IMR-90 (cell line): ENCODE data around the gene SLC26A4. TPM values are rescaled to one million over a fixed set of nuclear protein-coding genes. Genes with fewer than 3 reads are reported as not detected.

Source experiments
- ATAC-seq: fragments of 200-7000 bp; cut with Tn5 transposase; 2 replicates; pipeline ENCODE4 v1.9.1; 2020; ENCODE audit warnings: low read depth, mild to moderate bottlenecking, moderate library complexity
- BruUV-seq: library from RNA; stranded (reverse); fragments of 400-500 nt; replicated peaks from 2 replicates; lab custom pipeline; 2021; lab: Mats Ljungman, UMichigan
- CTCF ChIA-PET: fragments of 300-600 bp; formaldehyde crosslinking; extraction: SDS; loops from one replicate; lab custom pipeline; 2021; ENCODE audit warnings: antibody characterized with exemption; lab: Yijun Ruan, JAX
- POLR2A ChIA-PET: fragments of 300-600 bp; sonication (Branson Sonifier 250); formaldehyde crosslinking; loops from one replicate; lab custom pipeline; 2022; ENCODE audit warnings: antibody characterized with exemption; ENCODE audit not compliant: unreplicated experiment; lab: Charles Lee
- DNase-seq: peaks from one replicate; pipeline ENCODE4 v3.0.0; 2013
- H2AFZ ChIP-seq: replicated peaks from 2 replicates; pipeline ENCODE3; 2013; ENCODE audit warnings: low read length, mild to moderate bottlenecking; ENCODE audit not compliant: poor library complexity
- H2AK5ac ChIP-seq: 2 replicates; pipeline ENCODE4 v1.6.1; 2013; ENCODE audit warnings: low read depth, low read length, inconsistent platforms
- H2AK9ac ChIP-seq: replicated peaks from 2 replicates; pipeline ENCODE3; 2013; ENCODE audit warnings: mild to moderate bottlenecking, low read depth, low read length, moderate library complexity; ENCODE audit not compliant: poor library complexity
- H2BK120ac ChIP-seq: 2 replicates; pipeline ENCODE4 v1.6.1; 2013; ENCODE audit warnings: low read depth, low read length, inconsistent platforms
- H2BK15ac ChIP-seq: 3 replicates; pipeline ENCODE4 v1.6.1; 2013; ENCODE audit warnings: low read depth, low read length, inconsistent platforms
- H2BK20ac ChIP-seq: 2 replicates; pipeline ENCODE4 v1.6.1; 2013; ENCODE audit warnings: low read depth, mild to moderate bottlenecking, inconsistent platforms, low read length, moderate library complexity
- H2BK5ac ChIP-seq: 2 replicates; pipeline ENCODE4 v1.6.1; 2013; ENCODE audit warnings: mild to moderate bottlenecking, low read depth, low read length, inconsistent platforms; ENCODE audit not compliant: poor library complexity, severe bottlenecking
- H3K14ac ChIP-seq: replicated peaks from 2 replicates; pipeline ENCODE4 v1.6.1; 2013; ENCODE audit warnings: low read depth, low read length, inconsistent platforms
- H3K18ac ChIP-seq: 2 replicates; pipeline ENCODE4 v1.6.1; 2013; ENCODE audit warnings: low read depth, low read length, control low read depth
- H3K23ac ChIP-seq: 2 replicates; pipeline ENCODE4 v1.6.1; 2013; ENCODE audit warnings: low read depth, low read length, inconsistent platforms
- H3K27ac ChIP-seq: 2 replicates; pipeline ENCODE4 v1.5.1; 2013; ENCODE audit warnings: mild to moderate bottlenecking, control low read depth, low read length; ENCODE audit not compliant: insufficient read depth
- H3K27me3 ChIP-seq: 2 replicates; pipeline ENCODE4 v1.6.1; 2013; ENCODE audit warnings: low read length; ENCODE audit not compliant: control insufficient read depth, insufficient read depth
- H3K36me3 ChIP-seq: 2 replicates; pipeline ENCODE4 v1.6.1; 2013; ENCODE audit warnings: low read length, mixed read lengths; ENCODE audit not compliant: control insufficient read depth, insufficient read depth
- H3K4ac ChIP-seq: 2 replicates; pipeline ENCODE4 v1.6.1; 2013; ENCODE audit warnings: low read depth, low read length, inconsistent platforms
- H3K4me1 ChIP-seq: 2 replicates; pipeline ENCODE4 v1.6.1; 2013; ENCODE audit warnings: low read length, mixed read lengths; ENCODE audit not compliant: control insufficient read depth, insufficient read depth
- H3K4me2 ChIP-seq: 2 replicates; pipeline ENCODE4 v1.6.1; 2013; ENCODE audit warnings: low read depth, mild to moderate bottlenecking, control low read depth, low read length, moderate library complexity
- H3K4me3 ChIP-seq: 2 replicates; pipeline ENCODE4 v1.5.1; 2013; ENCODE audit warnings: low read depth, mild to moderate bottlenecking, control low read depth, low read length, moderate library complexity; ENCODE audit not compliant: insufficient read depth
- H3K56ac ChIP-seq: 2 replicates; pipeline ENCODE4 v1.6.1; 2013; ENCODE audit warnings: low read length, inconsistent platforms; ENCODE audit not compliant: insufficient read depth; ENCODE audit errors: extremely low read depth
- H3K79me1 ChIP-seq, 2 experiments: 2 replicates each; pipeline ENCODE4 v1.6.1; 2013; ENCODE audit warnings: low read length in 2 of 2, inconsistent platforms in 1 of 2, low read depth in 1 of 2
- H3K9ac ChIP-seq: 2 replicates; pipeline ENCODE4 v1.6.1; 2013; ENCODE audit warnings: low read depth, low read length, control low read depth
- H3K9me1 ChIP-seq: 2 replicates; pipeline ENCODE4 v1.6.1; 2013; ENCODE audit warnings: low read length, inconsistent platforms; ENCODE audit not compliant: insufficient read depth
- H3K9me3 ChIP-seq: 2 replicates; pipeline ENCODE4 v1.6.1; 2013; ENCODE audit warnings: low read length; ENCODE audit not compliant: control insufficient read depth, insufficient read depth
- H4K20me1 ChIP-seq: 2 replicates; pipeline ENCODE4 v1.6.1; 2013; ENCODE audit warnings: low read length, inconsistent platforms; ENCODE audit not compliant: insufficient read depth
- H4K5ac ChIP-seq: 2 replicates; pipeline ENCODE4 v1.6.1; 2013; ENCODE audit warnings: mild to moderate bottlenecking, low read depth, low read length, control low read depth
- H4K8ac ChIP-seq, 2 experiments: 2 replicates each; pipeline ENCODE4 v1.6.1; 2013; ENCODE audit warnings: low read depth in 2 of 2, low read length in 2 of 2, control low read depth in 1 of 2, inconsistent platforms in 1 of 2
- H4K91ac ChIP-seq: 2 replicates; pipeline ENCODE4 v1.6.1; 2013; ENCODE audit warnings: low read depth, low read length, inconsistent platforms; ENCODE audit not compliant: insufficient read depth
- BHLHE40 ChIP-seq: fragments of 150-350 bp; IDR thresholded peaks from 2 replicates; pipeline ENCODE4 v1.6.1; 2016; ENCODE audit warnings: mild to moderate bottlenecking, low read depth, low read length
- CEBPB ChIP-seq: IDR thresholded peaks from 2 replicates; pipeline ENCODE4 v1.6.1; 2012; ENCODE audit warnings: low read depth, low read length, improper control_type of control experiment
- CHD1 ChIP-seq: IDR thresholded peaks from 2 replicates; pipeline ENCODE4 v1.6.1; 2012; ENCODE audit warnings: low read depth, low read length, improper control_type of control experiment
- ELK1 ChIP-seq: fragments of 150-350 bp; IDR thresholded peaks from 2 replicates; pipeline ENCODE4 v1.6.1; 2016; ENCODE audit warnings: low read depth, mild to moderate bottlenecking, low read length, moderate library complexity, borderline replicate concordance
- FOS ChIP-seq: fragments of 150-350 bp; IDR thresholded peaks from 2 replicates; pipeline ENCODE4 v1.6.1; 2016; ENCODE audit warnings: low read depth, low read length
- MAFK ChIP-seq: IDR thresholded peaks from 2 replicates; pipeline ENCODE4 v1.6.1; 2012; ENCODE audit warnings: low read depth, low read length, improper control_type of control experiment
- MAZ ChIP-seq: IDR thresholded peaks from 2 replicates; pipeline ENCODE4 v1.6.1; 2012; ENCODE audit warnings: low read depth, mild to moderate bottlenecking, low read length, improper control_type of control experiment, moderate library complexity, borderline replicate concordance
- MXI1 ChIP-seq: IDR thresholded peaks from 2 replicates; pipeline ENCODE4 v1.6.1; 2012; ENCODE audit warnings: low read depth, mild to moderate bottlenecking, low read length, moderate library complexity, borderline replicate concordance
- NFE2L2 ChIP-seq: fragments of 150-350 bp; IDR thresholded peaks from 2 replicates; pipeline ENCODE4 v1.6.1; 2016; ENCODE audit warnings: low read depth, mild to moderate bottlenecking, low read length
- POLR2A ChIP-seq: IDR thresholded peaks from 2 replicates; pipeline ENCODE4 v1.6.1; 2012; ENCODE audit warnings: mild to moderate bottlenecking, low read depth, low read length
- RAD21 ChIP-seq: IDR thresholded peaks from 2 replicates; pipeline ENCODE4 v1.6.1; 2012; ENCODE audit warnings: low read length, improper control_type of control experiment
- RCOR1 ChIP-seq: IDR thresholded peaks from 2 replicates; pipeline ENCODE4 v1.6.1; 2012; ENCODE audit warnings: mild to moderate bottlenecking, low read length, improper control_type of control experiment; ENCODE audit not compliant: insufficient replicate concordance
- RFX5 ChIP-seq: IDR thresholded peaks from 2 replicates; pipeline ENCODE4 v1.8.0; 2012; ENCODE audit warnings: low read depth, mild to moderate bottlenecking, low read length, moderate library complexity
- SMC3 ChIP-seq: fragments of 150-350 bp; IDR thresholded peaks from 2 replicates; pipeline ENCODE4 v1.6.1; 2016; ENCODE audit warnings: low read depth, mild to moderate bottlenecking, antibody characterized with exemption, low read length, moderate library complexity
- USF2 ChIP-seq: fragments of 150-350 bp; IDR thresholded peaks from 2 replicates; pipeline ENCODE4 v1.6.1; 2017; ENCODE audit warnings: mild to moderate bottlenecking, antibody characterized with exemption, low read length, low read depth
- WGBS, 2 experiments: methylation state at CpG; one replicate each; pipeline versions ENCODE4 v1.1.5 to v1.1.7; 2013; ENCODE audit warnings: missing lambda C conversion rate in 2 of 2; ENCODE audit not compliant: insufficient read length in 1 of 2; ENCODE audit errors: extremely low coverage in 2 of 2; 5-methylcytosine and 5-hydroxymethylcytosine counted together
- dilution Hi-C: fragments of 300-500 bp; cut with HindIII; formaldehyde crosslinking; loops from one replicate; pipeline ENCODE4 v1.14.3; 2018; ENCODE audit warnings: low sequenced_read_pairs; ENCODE audit not compliant: unreplicated experiment
- in situ Hi-C: fragments of 300-500 bp; cut with MboI; formaldehyde crosslinking; loops from 3 replicates; pipeline ENCODE4 v1.14.3; 2019; ENCODE audit warnings: low sequenced_read_pairs, inconsistent platforms, mixed read lengths
- intact Hi-C: fragments of 100-400 bp; cut with micrococcal nuclease; formaldehyde crosslinking; loops from 2 replicates; pipeline ENCODE4 v1.10.0; 2022
- polyA plus RNA-seq, 3 experiments: library from polyadenylated mRNA; depleted of rRNA; stranded (reverse); fragments of >200 nt; gene quantifications; 2 replicates each; pipeline ENCODE4 v1.2.3, GENCODE V29; 2012; ENCODE audit warnings: low replicate concordance in 1 of 3
- total RNA-seq: library from RNA; depleted of rRNA; stranded (reverse); fragments of >200 nt; gene quantifications from 2 replicates; pipeline ENCODE4 v1.2.3, GENCODE V29; 2012
- TF ChIP-seq, protein P1 (sequence below): conservative IDR thresholded peaks from 2 replicates; pipeline ENCODE4 v1.5.1; 2012; ENCODE audit warnings: mild to moderate bottlenecking, low read depth, low read length, improper control_type of control experiment

SLC26A4 gene
- total and polyA plus RNA-seq, 2 of the 4 experiments (the other 2 are of a cell fraction), result 0.09 to 1.1 TPM

GRCh38 chr7:107680478-107680877 is 19.9 kb downstream of the SLC26A4 start:
- no peak overlapping the region for H3K23ac ChIP-seq
- ChIA-PET CTCF (interaction anchor here (1.4 kb wide), 1 partner anchor 13 kb away, joined by 3 read pairs; no protein-coding TSS in a partner anchor), POLR2A (no interaction called here)
- DNase-seq (no peak), ATAC-seq (no peak)
- H3K4ac ChIP-seq, result no peak overlapping the region
- H2AK9ac ChIP-seq, result no peak overlapping the region
- H3K9ac ChIP-seq, result no peak overlapping the region
- no CpG with 5 or more reads among the region's 1 CpG for WGBS, 2 experiments
- no peak overlapping the region for H2BK5ac ChIP-seq
- dilution Hi-C loops, result no loop called here
- H3K9me1 ChIP-seq, result no peaks in the 10 kb centered on the region
- no peaks in the 10 kb centered on the region for H3K27me3 ChIP-seq
- no peak overlapping the region for H2AFZ ChIP-seq
- H2BK120ac ChIP-seq, result no peak overlapping the region
- H3K14ac ChIP-seq, result no peak overlapping the region
- H2AK5ac ChIP-seq, result no peak overlapping the region
- no peak overlapping the region for H2BK20ac ChIP-seq
- H3K4me2 ChIP-seq, result no peak overlapping the region
- H3K18ac ChIP-seq, result no peak overlapping the region
- H4K20me1 ChIP-seq, result no peaks in the 10 kb centered on the region
- H3K4me3 ChIP-seq, result no peak overlapping the region
- no peaks in the 10 kb centered on the region for H3K9me3 ChIP-seq
- H3K4me1 ChIP-seq, result no peaks in the 10 kb centered on the region
- H3K36me3 ChIP-seq, result no peaks in the 10 kb centered on the region
- H3K56ac ChIP-seq, result no peak overlapping the region
- no peak overlapping the region for H2BK15ac ChIP-seq
- H4K8ac ChIP-seq, result no peak overlapping the region
- in situ Hi-C loops, result no loop called here
- no peak overlapping the region for H3K27ac ChIP-seq
- TF ChIP-seq CEBPB, result no peak
- TF ChIP-seq RCOR1, result no peak
- TF ChIP-seq USF2, result no peak
- TF ChIP-seq MXI1, result no peak
- no peak for TF ChIP-seq MAFK
- TF ChIP-seq NFE2L2, result no peak
- TF ChIP-seq MAZ, result no peak
- no peak for TF ChIP-seq POLR2A
- TF ChIP-seq FOS, result no peak
- no peak for TF ChIP-seq RFX5
- TF ChIP-seq ELK1, result no peak
- no peak for TF ChIP-seq RAD21
- TF ChIP-seq BHLHE40, result no peak
- no peak for TF ChIP-seq CHD1
- TF ChIP-seq SMC3, result no peak
- TF ChIP-seq, protein P1, sequence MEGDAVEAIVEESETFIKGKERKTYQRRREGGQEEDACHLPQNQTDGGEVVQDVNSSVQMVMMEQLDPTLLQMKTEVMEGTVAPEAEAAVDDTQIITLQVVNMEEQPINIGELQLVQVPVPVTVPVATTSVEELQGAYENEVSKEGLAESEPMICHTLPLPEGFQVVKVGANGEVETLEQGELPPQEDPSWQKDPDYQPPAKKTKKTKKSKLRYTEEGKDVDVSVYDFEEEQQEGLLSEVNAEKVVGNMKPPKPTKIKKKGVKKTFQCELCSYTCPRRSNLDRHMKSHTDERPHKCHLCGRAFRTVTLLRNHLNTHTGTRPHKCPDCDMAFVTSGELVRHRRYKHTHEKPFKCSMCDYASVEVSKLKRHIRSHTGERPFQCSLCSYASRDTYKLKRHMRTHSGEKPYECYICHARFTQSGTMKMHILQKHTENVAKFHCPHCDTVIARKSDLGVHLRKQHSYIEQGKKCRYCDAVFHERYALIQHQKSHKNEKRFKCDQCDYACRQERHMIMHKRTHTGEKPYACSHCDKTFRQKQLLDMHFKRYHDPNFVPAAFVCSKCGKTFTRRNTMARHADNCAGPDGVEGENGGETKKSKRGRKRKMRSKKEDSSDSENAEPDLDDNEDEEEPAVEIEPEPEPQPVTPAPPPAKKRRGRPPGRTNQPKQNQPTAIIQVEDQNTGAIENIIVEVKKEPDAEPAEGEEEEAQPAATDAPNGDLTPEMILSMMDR, result no peak
- intact Hi-C loops, result no loop called here
- BruUV-seq, result no TSS peak
- H4K5ac ChIP-seq, result no peak overlapping the region
- H4K91ac ChIP-seq, result no peak overlapping the region
- no peaks in the 10 kb centered on the region for H3K79me1 ChIP-seq
